Esophagus muscularis mucosa (tissue), 4 donors: ENCODE data around the gene ZBTB7B. TPM values are rescaled to one million over a fixed set of nuclear protein-coding genes. Genes with fewer than 3 reads are reported as not detected.
A peak's percentile ranks its signal among the peaks of the same experiment; 100 is the strongest.

Experiments used
- DNase-seq: peaks from one replicate; pipeline ENCODE4 v3.0.0-alpha.2; 2017; ENCODE audit errors: extremely low spot score
- H3K27ac ChIP-seq, 4 donors: fragments of 200-600 bp; sonication (generic); replicated peaks in 1 of 4; 1 replicate in 3 of 4; 2 replicates in 1 of 4; pipeline ENCODE4 v1.5.1; 2016 to 2019; ENCODE audit warnings: mild to moderate bottlenecking in 1 of 4
- H3K27me3 ChIP-seq, 4 donors: fragments of 200-600 bp; sonication (generic); one replicate each; pipeline versions ENCODE4 v1.5.1 to v1.6.0; 2016 to 2019
- H3K36me3 ChIP-seq, 4 donors: fragments of 200-600 bp; sonication (generic); one replicate each; pipeline ENCODE4 v1.5.1; 2016 to 2019
- H3K4me1 ChIP-seq, 4 donors: fragments of 200-600 bp; sonication (generic); one replicate each; pipeline ENCODE4 v1.5.1; 2016 to 2019
- H3K4me3 ChIP-seq, 4 donors: fragments of 200-600 bp; sonication (generic); 1 replicate in 2 of 4; 2 replicates in 2 of 4; pipeline ENCODE4 v1.5.1; 2016 to 2019; ENCODE audit warnings: mild to moderate bottlenecking in 4 of 4, moderate library complexity in 1 of 4
- H3K9me3 ChIP-seq, 4 donors: fragments of 200-600 bp; sonication (generic); 1 replicate in 3 of 4; 2 replicates in 1 of 4; pipeline ENCODE4 v1.5.1; 2016 to 2019
- EP300 ChIP-seq: sonication (generic); formaldehyde crosslinking; IDR thresholded peaks from one replicate; pipeline ENCODE4 v1.6.1; 2017; ENCODE audit warnings: antibody characterized with exemption
- POLR2A ChIP-seq: fragments of 450-650 bp; IDR thresholded peaks from one replicate; pipeline ENCODE4 v1.6.1; 2017; ENCODE audit warnings: antibody characterized with exemption, moderate library complexity, mild to moderate bottlenecking, low read depth
- POLR2AphosphoS5 ChIP-seq, 2 donors: sonication (generic); formaldehyde crosslinking; IDR thresholded peaks; one replicate each; pipeline ENCODE4 v1.6.1; 2017; ENCODE audit warnings: antibody characterized with exemption in 2 of 2
- WGBS: methylation state at CpG from one replicate; pipeline ENCODE4 v1.1.5; 2018; 5-methylcytosine and 5-hydroxymethylcytosine counted together
- intact Hi-C: fragments of 100-400 bp; cut with DNase I; formaldehyde crosslinking; loops from one replicate; pipeline ENCODE4 v1.15.1; 2023
- total RNA-seq, 4 donors: library from RNA; depleted of rRNA; stranded (reverse); fragments of >200 nt; gene quantifications; one replicate each; pipeline versions ENCODE4 v1.1.0 to v1.2.1, GENCODE V29; 2016
- TF ChIP-seq, protein P1 (sequence below), 3 experiments: fragments of 200-600 bp in 2 of 3; fragments of 450-650 bp in 1 of 3; sonication (generic) in 2 of 3; IDR thresholded peaks; one replicate each; pipeline ENCODE4 v1.5.1; 2017 to 2019; ENCODE audit warnings: antibody characterized with exemption in 3 of 3, mild to moderate bottlenecking in 2 of 3, moderate library complexity in 1 of 3

ZBTB7B gene
- total RNA-seq, 4 donors from 2014 or later: 50.0 to 68.9 (median 55.8) TPM

DNA sequence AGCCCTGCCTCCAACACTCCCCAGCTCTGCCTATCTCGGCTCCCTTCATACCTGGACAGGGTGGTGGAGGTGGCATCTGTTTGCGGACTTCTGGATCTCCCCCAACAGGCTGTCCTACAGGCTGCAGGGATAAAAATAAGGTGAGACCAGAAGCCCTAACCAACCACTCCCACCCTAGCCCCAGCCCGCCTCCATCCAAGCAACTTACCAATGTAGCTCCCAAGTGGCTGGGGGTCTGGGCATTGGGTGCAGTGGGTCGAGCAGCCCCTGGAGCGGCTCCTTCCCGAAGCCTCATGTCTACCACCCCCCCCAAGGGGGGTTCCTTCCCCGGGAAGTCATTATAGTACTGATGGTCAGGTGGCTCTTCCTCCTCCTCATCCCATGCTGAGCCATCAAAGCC is 36.5 kb upstream of the ZBTB7B start:
- DNase-seq: no peak
- H3K27me3 ChIP-seq: no peaks in the 10 kb centered on the region
- H3K9me3 ChIP-seq: no peaks in the 10 kb centered on the region
- no peak overlapping the region for H3K4me3 ChIP-seq
- peaks cover 23 to 68% (median 59%) of the 10 kb centered on the region in 4 donors for H3K36me3 ChIP-seq
- TF ChIP-seq EP300 (no peak), POLR2AphosphoS5 (IDR thresholded peaks at IDR 0.05) (no peak), POLR2A (no peak)
- TF ChIP-seq, protein P1, sequence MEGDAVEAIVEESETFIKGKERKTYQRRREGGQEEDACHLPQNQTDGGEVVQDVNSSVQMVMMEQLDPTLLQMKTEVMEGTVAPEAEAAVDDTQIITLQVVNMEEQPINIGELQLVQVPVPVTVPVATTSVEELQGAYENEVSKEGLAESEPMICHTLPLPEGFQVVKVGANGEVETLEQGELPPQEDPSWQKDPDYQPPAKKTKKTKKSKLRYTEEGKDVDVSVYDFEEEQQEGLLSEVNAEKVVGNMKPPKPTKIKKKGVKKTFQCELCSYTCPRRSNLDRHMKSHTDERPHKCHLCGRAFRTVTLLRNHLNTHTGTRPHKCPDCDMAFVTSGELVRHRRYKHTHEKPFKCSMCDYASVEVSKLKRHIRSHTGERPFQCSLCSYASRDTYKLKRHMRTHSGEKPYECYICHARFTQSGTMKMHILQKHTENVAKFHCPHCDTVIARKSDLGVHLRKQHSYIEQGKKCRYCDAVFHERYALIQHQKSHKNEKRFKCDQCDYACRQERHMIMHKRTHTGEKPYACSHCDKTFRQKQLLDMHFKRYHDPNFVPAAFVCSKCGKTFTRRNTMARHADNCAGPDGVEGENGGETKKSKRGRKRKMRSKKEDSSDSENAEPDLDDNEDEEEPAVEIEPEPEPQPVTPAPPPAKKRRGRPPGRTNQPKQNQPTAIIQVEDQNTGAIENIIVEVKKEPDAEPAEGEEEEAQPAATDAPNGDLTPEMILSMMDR (IDR thresholded peaks at IDR 0.05): no peak
- intact Hi-C loops: no loop called here
- peak overlapping the region in 2 of 4 donors; percentile 96 to 98 for H3K27ac ChIP-seq
- peaks cover 46 to 70% (median 59%) of the 10 kb centered on the region in 4 donors for H3K4me1 ChIP-seq
- 85% methylated on average over 5 of the region's 7 CpGs for WGBS

DNA sequence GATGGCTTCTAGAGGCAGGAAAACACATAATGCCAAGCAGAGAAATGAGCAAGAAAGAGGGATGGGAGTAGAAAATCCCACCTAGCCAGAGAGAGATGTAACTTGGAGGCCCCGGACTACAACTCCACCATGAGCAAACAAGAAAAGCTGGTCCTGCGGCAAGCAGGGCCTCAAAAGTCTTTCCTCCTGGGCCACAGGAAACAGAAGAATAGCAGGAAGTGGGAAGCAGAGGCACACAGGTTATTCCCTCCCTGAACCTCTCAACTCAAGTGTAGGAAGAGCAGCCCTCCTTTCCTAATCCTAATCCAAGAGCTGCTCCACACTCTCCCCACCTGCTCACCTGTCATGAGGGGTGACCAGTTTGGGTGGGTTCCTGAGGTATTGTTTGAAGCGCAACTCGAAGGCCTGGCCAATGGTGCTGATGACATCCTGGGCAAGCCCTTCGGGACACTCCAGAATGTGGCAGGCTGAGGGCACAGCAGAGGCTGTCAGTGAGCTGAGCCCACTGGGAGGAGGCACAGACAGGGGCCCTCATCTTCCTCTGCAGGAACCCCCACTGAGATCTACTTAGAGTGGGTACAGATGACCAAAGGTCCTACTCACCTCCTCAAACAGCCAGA is 35.2 kb upstream of the ZBTB7B start:
- H3K27ac ChIP-seq: peak overlapping the region; percentile 96 to 98 (median 96)
- no peak overlapping the region for H3K4me3 ChIP-seq
- TF ChIP-seq, protein P1 (IDR thresholded peaks at IDR 0.05): no peak
- TF ChIP-seq POLR2A (no peak), EP300 (no peak), POLR2AphosphoS5 (IDR thresholded peaks at IDR 0.05) (no peak)
- WGBS: 70% methylated on average over 5 of the region's 5 CpGs
- H3K4me1 ChIP-seq: peaks cover 56 to 75% (median 68%) of the 10 kb centered on the region in 4 donors
- intact Hi-C loops: no loop called here
- H3K9me3 ChIP-seq: no peaks in the 10 kb centered on the region
- DNase-seq: no peak
- H3K36me3 ChIP-seq: peaks cover 23 to 68% (median 59%) of the 10 kb centered on the region in 4 donors
- H3K27me3 ChIP-seq: no peaks in the 10 kb centered on the region

DNA sequence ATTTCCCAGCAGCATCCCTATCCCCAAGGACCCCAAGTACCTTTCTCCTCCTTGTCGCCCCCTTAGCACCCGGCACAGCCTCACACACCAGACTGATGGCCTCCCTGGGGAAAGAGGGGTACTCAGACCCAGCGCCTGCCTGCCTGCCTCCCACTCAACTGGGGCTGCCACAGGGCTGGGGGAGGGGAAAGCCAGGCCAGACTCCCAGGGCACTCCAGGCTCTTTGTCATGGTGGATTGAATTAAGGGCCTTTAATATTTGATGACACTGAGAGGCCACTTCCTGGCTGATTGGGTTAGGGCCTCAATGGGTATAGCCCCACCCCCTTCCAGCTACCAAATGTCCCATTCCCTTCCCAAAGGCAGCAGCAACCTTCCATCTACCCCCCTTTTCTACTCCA is 33.9 kb upstream of the ZBTB7B start:
- peak overlapping the region; percentile 96 to 98 (median 96) for H3K27ac ChIP-seq
- H3K4me1 ChIP-seq: peaks cover 58 to 73% (median 66%) of the 10 kb centered on the region in 4 donors
- intact Hi-C loops: no loop called here
- 90% methylated on average over 2 of the region's 3 CpGs for WGBS
- peaks cover 13 to 57% (median 49%) of the 10 kb centered on the region in 4 donors for H3K36me3 ChIP-seq
- TF ChIP-seq EP300 (no peak), POLR2AphosphoS5 (IDR thresholded peaks at IDR 0.05) (no peak), POLR2A (no peak)
- TF ChIP-seq, protein P1 (IDR thresholded peaks at IDR 0.05): no peak
- H3K4me3 ChIP-seq: peak overlapping the region; percentile 51 to 56 (median 54)
- no peaks in the 10 kb centered on the region for H3K27me3 ChIP-seq
- DNase-seq: no peak
- no peaks in the 10 kb centered on the region for H3K9me3 ChIP-seq

DNA sequence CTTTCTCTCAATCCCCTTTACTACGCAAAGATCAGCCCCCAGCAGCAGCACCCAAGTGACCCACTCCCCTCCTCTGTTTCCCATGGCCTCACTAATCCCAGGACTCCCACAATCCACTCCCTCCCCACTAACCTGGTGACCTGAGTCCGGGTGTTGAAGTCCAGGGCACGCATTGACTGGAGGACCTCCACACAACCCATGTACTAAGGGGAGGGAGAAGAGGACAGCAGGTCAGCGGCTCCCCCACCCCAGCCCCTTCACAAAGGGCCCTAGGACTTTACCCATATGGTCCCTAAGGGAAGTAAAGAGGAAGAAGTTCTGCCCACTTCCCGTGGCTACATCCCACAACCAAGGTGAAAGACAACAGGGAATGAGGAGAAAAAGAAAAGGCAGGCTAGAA is 33.4 kb upstream of the ZBTB7B start:
- Histone ChIP-seq H3K27ac (peak overlapping the region; percentile 96 to 98 (median 96)), H3K9me3 (no peaks in the 10 kb centered on the region), H3K4me1 (peaks cover 58 to 73% (median 66%) of the 10 kb centered on the region in 4 donors), H3K27me3 (no peaks in the 10 kb centered on the region), H3K4me3 (peak overlapping the region; percentile 51 to 56 (median 54)), H3K36me3 (peaks cover 8 to 52% (median 43%) of the 10 kb centered on the region in 4 donors)
- DNase-seq: no peak
- intact Hi-C loops: no loop called here
- 62% methylated on average over 5 of the region's 5 CpGs for WGBS
- TF ChIP-seq, protein P1 (IDR thresholded peaks at IDR 0.05): no peak
- TF ChIP-seq EP300 (no peak), POLR2A (no peak), POLR2AphosphoS5 (IDR thresholded peaks at IDR 0.05) (no peak)
